Amniotic stem cell (primary cell): ENCODE results near the gene SPATA13.
A peak's percentile ranks its signal among the peaks of the same experiment; 100 is the strongest.

ENCODE experiments used
- DNase-seq: peaks from one replicate; lab custom pipeline; 2025; lab: John Stamatoyannopoulos, UW

The SPATA13 gene

GRCh38 chr13:24253520-24254145 lies 93.1 kb downstream of the SPATA13 start:
- DNase-seq: no peak

GRCh38 chr13:24254146-24254841 lies 93.8 kb downstream of the SPATA13 start:
- no peak for DNase-seq

- DNase-seq: no peak
These were observed 97.0 kb downstream of the SPATA13 start for GRCh38 chr13:24257497-24257896.

GRCh38 chr13:24261566-24261965 lies 101.0 kb downstream of the SPATA13 start:
- DNase-seq: no peak

- DNase-seq: peak; percentile 6
These were observed 103.1 kb downstream of the SPATA13 start for GRCh38 chr13:24263632-24264031.

- DNase-seq: no peak
These were observed 104.5 kb downstream of the SPATA13 start for GRCh38 chr13:24264976-24265375.

- no peak for DNase-seq
These were observed 104.9 kb downstream of the SPATA13 start for GRCh38 chr13:24265453-24265852.

- DNase-seq: no peak
These were observed 106.8 kb downstream of the SPATA13 start for GRCh38 chr13:24267274-24267673.

- DNase-seq: no peak
These were observed 107.3 kb downstream of the SPATA13 start for GRCh38 chr13:24267801-24268200.

GRCh38 chr13:24269821-24270220 lies 109.3 kb downstream of the SPATA13 start:
- DNase-seq: no peak

GRCh38 chr13:24270639-24271141 lies 110.2 kb downstream of the SPATA13 start:
- peak; percentile 3 for DNase-seq

GRCh38 chr13:24271231-24271600 lies 110.7 kb downstream of the SPATA13 start:
- DNase-seq: no peak

GRCh38 chr13:24271601-24272451 lies 111.3 kb downstream of the SPATA13 start:
- no peak for DNase-seq

- DNase-seq: no peak
These were observed 112.1 kb downstream of the SPATA13 start for GRCh38 chr13:24272452-24273161.

- DNase-seq: no peak
These were observed 113.4 kb downstream of the SPATA13 start for GRCh38 chr13:24273926-24274325.

- no peak for DNase-seq
These were observed 114.0 kb downstream of the SPATA13 start for GRCh38 chr13:24274452-24275021.

- no peak for DNase-seq
These were observed 114.5 kb downstream of the SPATA13 start for GRCh38 chr13:24275041-24275440.

GRCh38 chr13:24276306-24276705 lies 115.8 kb downstream of the SPATA13 start:
- no peak for DNase-seq

- no peak for DNase-seq
These were observed 116.3 kb downstream of the SPATA13 start for GRCh38 chr13:24276861-24277260.

GRCh38 chr13:24277761-24278160 lies 117.2 kb downstream of the SPATA13 start:
- no peak for DNase-seq

- no peak for DNase-seq
These were observed 119.0 kb downstream of the SPATA13 start for GRCh38 chr13:24279327-24280110.
